HG02840 (cell line): ENCODE measurements around the gene TOM1L2.

Experiments used
- ATAC-seq: cut with Tn5 transposase; IDR thresholded peaks from one replicate; pipeline ENCODE4 v1.9.1; 2021; ENCODE audit warnings: mild to moderate bottlenecking, moderate library complexity, moderate number of reproducible peaks; ENCODE audit not compliant: unreplicated experiment, low FRiP score

The TOM1L2 gene

DNA sequence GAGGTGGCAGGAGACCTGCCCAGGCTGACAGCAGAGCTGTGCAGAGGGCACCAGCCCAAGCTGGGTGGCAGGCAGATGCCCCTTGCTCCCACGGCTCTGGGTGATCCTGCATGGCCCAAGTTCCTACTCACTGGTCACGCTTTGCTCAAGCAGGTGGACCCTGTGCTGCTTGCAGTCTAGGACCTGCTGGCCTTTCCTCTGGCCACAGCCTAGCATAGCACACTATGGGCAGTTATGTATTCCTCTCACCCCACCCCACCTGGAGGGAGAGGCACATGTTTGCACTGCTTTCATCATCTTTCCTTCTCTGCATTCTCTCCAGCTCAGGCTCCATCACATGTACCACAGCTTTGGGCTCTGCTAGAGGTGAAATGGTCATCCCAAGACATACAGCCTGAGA is 115.8 kb downstream of the TOM1L2 start:
- no peak for ATAC-seq

DNA sequence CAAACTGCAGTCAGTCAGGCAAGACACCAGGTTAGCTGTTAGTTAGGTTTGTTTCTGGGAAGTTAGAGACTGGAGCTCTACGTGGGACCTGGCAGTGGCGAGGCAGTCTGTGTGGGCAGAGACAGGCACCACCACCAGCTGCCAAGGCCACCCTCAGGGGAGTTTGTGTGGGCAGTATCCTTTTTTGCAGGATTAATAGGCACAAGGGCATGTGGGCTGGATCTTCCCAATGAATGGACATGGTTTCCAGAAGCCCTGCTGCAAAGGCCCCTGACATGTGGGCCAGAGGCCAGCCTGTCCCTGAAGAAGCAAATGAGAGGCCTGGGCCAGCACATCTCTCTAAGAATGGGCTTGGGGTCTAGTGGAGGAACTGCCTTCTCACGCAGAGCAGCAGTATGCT is 116.2 kb downstream of the TOM1L2 start:
- no peak for ATAC-seq

DNA sequence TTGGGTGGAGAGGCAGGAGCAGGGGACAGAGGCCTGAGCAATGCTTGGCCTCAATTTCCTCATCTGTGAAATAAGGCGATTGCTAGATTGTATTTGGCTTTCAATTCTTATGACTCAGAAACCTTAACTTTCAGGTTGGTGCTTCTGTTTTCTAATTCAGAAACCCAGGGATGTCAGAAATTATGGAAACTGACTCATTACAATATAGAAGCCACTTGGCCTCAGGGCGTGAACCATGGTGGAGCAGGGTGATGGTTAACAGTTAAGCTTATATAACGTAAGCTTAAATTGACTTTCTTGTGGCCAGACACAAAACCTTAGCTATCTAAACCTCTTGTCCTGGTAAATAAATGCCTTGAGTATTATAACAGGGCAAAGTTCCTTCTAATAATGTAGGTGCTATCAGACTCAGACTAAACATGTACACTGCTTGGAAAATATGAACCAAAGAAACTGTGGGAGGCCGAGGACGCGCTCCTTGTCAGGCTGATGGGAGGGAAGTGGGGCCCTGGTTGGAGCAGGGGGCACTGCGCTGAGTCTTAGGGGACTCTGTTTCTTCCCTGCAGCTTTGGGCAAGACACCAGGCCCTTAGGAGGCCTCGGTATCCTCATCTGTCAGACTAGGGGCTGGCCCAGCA is 118.3 kb downstream of the TOM1L2 start:
- no peak for ATAC-seq

DNA sequence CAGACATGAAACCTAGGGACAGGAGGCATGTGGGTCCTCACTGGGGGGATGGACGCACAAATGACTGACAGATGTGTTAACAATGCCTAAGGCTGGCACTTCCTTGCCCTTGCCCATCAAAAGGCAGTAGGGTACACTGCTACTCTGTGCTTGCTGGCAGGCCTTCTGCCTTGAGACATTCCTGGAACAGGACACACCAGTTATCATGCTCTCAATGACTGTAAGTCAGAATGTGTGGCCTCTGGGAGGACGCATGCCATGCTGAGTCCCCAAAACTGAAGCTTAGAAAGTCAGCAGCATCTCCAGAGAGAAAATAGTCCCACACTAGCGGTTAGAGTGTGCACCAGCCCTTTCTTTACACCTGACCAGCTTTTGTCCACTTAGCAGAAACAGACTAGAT is 119.3 kb downstream of the TOM1L2 start:
- no peak for ATAC-seq

DNA sequence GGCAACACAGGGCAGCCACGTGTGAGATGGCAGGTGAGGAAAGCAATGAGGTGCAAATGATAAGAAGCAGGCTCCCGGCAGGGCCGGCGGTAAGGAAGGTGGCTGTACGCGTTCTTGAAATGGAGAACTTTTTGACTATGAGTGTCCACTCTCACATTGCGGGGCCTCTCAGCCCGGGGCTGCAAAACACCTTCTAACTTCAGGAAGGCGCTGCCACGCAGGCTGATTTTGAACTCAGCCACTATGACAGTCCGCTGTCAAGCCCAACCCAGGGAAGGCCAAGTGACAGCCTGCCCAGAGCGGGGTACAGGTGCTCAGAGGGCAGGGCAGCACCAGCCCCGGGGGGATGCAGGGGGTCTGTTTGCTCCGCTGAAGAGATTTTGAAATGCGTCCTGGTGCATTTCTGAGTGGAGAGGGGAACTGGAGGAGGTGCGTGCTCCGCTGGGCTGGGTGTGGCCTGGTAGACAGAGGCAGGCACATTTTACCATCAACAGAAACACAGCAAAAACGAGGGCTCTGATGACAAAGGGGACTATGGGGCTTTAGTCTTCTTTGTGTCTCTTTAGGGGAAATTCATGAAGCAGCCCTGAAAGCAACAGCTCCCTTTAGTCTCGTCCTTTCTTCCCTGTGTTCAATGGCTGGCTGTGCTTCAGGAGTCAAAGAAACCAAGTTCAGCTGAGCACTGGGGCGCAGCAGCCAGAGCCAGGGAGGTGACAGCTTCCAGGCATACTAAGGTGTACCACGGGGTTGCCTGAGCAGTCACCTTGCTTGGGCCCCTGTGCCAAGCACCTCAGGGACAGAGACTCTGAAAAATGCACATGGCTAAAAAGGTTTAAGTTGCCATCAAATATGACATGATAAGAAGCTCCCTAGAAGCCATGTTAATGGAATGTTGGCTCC is 120.8 kb downstream of the TOM1L2 start:
- ATAC-seq: no peak

DNA sequence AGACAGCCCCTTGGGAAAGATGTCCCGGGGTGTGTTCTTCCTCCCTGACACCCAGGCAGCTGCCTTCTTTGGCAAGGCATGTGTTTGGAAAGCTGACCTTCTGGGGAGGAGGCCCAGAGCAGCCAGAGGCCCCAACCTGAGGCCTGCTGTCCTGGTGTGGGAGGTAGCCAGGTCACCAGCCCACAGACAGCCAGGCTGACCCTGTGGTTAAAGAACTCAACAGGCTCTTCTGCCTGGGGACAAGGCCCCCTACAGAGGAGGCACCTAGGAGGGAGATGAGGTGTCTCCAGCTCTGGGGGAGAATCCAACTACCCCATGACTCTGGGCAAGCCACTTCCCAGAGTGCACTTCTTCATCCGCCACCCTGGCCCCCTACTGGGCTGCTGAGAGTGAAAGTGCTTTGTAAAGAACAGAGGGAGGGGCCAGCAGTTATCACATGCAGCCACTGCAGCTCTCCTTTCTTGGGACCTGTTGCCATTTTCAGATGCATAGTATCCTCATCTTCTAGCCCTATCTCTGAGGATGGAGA is 122.3 kb downstream of the TOM1L2 start:
- ATAC-seq: no peak

DNA sequence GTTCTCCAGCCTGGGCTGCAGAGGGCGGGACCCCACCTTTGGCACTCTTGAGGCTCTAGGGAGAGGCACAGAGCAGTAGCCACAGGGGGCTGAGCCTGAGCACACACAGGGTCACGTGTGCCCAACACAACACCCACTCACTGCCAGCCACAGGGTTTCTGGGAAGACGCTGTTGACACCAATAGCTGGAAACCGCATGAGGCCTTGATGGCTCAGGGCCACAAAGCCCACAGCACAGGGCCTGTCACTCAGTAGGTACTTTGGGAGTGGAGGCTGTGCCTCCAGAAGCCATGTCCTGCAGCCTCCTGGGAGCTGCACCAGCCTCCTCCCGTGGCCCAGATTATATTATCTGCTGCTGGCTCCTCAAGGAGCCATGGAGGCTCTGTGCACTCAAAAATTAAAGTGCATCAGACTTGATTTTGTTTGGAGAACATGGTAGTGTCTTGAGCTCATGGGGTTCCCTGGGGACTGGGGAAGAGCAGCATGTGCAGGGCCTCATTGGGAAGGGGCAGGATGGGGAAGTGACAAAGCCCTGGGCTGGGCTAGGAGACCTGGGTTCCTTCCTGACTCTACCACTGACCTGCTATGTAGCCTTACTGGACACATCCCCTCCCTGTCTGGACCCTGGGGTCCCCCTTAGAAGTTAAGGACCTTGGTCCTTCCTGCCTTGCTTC is 122.9 kb downstream of the TOM1L2 start:
- ATAC-seq: no peak

DNA sequence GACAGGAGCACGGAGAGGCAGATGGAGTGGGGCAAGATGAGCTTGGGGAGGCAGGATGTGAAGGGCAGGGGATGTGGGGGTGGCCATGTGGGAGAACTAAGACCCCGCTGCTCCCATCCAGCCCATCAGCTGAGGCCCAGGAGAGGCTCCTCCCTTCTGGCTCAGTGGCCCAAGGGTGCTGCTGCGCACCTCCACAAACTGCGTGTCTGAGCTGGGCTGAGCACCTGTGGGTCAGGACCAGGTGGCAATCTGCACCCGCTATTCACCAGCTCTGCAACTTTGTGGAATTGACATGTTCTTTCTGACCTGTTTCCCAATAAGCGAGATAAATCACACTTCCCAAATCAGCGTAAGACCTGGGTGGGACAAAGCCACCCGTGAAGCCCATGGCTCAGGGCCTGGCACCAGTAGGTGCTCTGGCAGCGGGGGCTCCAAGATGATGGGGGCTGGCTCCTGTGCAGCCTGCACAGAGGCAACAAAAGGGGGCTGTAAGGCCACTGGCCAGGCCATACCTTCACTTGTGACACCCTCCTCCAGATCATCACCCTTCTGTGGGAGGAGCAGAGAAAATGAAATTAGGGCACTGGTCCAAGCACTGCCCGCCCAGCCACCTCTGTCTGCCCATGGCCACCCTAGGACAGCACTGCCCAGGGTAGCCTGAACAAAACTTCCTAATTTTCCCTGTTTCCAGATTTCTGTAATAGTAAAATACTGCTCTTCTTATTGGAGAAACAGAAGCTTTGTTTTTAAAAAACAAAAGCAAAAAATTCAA is 123.7 kb downstream of the TOM1L2 start:
- no peak for ATAC-seq

DNA sequence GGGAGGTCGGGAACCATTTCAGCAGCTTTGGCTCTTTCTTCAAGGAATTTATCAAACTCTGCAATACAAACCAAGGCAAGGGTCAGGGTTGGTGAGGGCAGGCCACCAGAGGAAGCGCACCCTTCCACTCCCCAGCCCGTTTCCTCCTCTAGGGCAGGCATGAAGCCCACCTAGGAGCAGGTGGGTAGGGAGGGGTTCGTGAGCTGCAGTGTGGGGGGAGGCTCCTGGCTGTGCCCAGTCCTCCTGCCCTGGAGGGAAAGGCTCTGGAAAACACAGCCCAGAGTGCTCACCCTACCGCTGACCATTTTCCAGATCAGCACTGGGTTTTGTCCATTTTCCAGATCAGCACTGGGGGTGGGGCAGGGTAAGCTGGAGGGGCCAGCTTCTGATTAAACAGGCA is 124.5 kb downstream of the TOM1L2 start:
- ATAC-seq: no peak

DNA sequence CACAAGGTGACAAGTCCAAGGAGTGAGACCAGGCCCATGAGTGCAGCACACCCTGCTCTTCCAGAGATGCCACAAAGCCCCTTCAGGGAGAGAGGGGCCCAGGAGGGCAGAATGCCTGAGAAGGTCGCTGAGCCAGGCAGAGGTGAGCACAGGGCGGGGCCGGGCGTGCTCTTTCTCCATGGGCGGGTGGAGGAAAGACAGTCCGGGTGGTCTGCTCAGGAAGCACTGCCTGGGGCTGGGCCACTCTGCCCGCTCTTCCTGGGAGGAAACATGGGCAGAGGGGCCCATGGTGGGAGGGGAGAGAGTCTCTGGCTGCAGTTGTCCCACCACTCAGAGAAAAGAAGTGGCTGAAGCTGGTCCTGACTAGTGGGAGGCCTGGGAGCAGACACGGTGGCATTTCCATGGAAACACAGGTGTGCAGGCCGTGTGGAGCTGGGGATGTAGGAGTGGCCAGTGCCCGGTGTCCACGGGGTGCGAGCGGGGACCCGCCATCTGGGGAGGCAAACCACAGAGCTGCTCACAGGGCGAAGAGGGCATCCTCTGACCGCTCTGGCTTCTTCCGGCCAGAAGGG is 125.0 kb downstream of the TOM1L2 start:
- ATAC-seq: no peak

DNA sequence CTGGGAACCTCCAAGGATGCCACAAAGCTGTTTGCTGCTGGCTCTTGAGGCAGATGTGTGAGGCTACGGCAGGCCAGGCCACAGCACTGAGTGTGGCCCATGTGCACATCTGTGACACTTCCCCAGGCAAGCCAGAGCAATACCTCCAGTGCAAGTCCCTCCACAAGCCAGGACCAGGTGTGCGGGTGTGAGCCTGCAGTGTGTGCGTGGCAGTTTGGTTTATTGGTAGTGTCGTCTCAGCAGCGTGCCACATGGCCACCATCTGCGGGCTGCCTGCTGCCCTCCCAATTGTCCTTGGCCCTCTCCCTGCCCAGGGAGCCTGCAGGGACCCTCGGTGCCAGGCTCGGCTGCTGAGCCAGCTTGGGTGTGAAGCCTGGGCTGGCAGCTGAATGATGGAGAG is 125.6 kb downstream of the TOM1L2 start:
- ATAC-seq: no peak

DNA sequence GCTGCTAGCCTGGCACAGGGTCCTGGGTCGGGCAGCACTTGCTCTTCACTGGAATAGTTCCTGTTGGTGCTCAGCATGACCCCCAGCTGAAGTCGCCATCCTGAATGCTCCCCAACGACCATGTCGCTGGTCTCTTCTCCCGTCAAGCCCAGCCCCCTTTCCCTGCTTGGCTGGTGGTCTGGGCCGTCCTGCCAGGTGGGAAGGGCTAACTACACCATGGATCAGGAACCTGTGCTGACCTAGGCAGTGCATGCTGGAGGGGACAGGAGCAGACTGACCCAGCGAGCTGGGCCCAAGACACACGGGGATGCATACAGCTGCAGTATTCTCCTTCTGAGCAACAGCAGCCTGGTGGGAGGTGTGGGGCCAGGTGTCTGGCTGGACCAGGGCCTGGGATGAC is 126.2 kb downstream of the TOM1L2 start:
- no peak for ATAC-seq

DNA sequence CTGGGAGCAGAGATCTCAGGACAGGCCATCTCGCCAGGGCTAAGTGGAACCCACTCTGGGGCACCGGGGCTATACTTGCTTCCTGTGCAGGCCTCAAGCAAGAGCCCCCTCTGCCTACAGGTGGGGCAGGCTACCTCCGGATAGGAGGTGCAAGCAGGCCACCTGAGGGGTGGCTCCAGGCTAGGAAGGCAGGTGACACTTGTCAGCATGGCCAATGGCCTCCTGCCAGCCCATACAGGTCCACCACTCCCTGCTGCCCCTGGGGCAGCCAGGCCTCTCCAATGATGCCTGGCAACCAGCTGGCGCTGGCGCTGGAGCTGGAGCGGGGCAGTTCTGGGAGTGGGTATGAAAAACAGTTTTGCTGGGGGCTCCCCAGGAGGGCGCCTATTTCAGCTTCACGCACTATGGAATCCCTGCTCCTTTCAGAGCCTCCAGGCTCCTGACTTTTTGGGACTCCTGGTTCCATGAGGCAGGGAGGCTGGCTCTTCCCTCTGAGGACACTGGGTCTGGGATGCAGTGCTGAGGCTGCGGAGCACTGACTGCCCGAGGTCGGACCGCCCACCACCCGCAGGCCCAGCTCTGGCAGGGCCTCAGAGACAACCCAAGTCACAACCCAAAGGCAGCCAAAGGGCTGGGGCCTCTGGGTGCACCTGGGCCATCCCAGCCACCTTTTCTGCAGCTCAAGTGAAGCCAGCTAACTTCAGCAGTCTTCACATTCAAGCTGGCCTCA is 127.0 kb downstream of the TOM1L2 start:
- no peak for ATAC-seq

DNA sequence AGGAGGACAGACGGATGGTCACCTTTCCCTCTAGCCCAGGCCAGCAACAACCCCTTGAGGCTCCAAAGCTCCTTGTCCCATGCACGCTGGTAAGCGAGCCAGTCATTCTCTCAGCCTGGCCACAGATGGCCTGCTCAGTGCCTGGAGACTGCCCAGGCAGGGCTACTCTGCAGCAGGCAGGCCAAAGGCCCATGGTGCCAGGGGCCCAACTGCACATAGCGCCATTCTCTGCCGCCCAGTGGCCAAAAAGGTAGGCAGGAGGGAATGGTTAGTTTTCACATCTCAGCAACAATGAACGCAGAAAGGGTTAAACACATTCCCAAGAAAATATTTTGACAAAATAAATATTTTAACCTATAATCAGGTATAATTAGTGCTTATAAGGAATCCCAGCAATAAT is 127.7 kb downstream of the TOM1L2 start:
- no peak for ATAC-seq

DNA sequence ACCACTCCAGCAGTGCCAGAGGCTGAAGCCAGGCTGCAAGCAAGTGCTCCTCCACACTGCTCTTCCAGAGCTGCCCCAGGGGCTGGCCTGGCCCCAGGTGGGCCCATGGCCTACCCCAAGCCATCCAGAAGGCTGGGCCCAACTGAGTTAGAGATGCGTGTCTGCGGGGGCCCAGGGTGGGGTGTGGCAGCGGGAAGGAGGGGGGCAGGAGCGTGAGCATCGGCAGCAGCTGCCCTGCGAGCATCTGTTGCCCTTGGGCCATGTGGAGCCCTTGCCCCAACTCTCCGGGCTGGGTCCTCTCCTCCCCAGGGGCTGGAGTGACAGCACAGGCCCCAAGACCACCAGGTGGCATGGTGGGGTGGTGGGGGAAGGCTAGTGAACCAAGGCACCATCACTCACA is 128.1 kb downstream of the TOM1L2 start:
- ATAC-seq: no peak

DNA sequence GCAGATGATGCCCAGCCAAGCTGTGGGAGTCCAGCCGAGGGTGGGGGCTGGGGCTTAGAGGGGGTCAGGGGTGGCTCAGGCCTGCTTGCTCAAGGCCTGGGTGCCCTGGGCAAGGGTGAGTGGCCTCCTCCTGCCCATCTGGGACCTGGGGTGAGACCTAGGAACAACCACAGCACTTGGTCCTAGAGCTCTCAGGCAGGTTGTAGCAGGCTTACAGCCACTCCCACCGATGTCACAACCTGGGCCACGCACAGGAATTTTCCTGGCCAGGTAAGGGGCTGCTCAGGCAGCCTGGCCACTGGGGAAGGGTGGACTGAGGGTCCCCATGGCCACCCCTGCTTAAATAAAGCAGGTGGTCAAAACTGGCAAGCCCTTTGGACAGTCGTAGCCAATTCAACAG is 129.1 kb downstream of the TOM1L2 start:
- no peak for ATAC-seq

DNA sequence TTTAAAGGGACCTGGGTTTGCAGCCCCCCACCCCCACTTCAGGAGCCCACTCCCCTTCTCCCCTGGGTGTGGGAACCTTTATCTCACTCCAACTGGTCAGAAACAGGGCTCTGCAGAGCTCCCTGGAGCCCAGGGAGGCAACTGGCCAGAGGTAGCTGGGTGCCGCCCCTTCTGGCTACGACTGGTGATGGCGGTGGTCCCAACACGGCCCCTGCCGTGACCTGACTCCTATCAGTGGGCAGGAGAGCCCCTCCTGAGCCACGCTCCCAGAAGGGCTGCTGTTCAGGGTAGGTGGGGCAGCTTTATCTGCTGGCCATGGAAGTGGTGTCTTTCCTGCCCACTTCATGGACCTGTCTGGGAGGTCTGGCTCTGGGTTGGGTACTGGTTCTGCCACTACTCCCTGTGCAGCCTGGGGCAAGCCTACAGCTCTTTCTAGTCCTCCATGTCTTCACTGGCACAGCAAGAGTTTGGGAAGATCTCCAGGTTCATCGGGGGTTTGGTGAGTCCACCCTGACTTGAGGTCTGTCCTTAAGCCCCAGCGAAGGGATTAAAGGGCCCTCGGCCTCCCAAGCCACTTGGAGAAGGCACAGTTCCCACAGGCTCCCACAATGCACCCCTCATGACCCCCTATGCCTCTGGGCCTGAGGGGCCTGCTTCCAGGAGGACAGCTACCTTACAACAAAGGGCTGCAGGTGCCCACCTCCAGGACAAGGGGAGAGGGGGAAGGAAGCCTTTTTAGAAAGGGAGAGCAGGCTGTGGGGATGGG is 129.9 kb downstream of the TOM1L2 start:
- no peak for ATAC-seq

DNA sequence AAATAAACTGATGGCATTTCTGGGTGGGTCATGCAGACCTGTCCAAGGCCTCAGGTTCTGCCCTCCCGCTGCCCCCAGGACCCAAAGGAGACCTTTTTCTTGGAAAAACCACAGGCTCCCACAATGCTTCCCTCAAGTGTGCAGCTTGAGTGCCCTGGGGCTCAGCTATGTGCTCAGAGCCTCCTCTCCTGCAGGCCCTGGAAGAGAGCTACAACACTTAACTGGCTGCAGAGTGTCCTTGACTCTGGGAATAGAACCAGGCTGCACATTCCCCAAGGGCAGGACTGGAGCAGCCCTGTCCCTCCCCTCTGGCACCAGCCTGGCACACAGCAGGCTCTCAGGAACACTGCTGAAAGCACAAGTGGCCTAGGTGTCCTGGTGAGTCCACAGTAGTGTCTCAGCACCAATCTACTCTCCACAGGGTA is 130.6 kb downstream of the TOM1L2 start:
- ATAC-seq: no peak
